Loucy (cell line): Measurements from ENCODE around the gene KLHDC8A.

Source experiments
- H2AFZ ChIP-seq: fragments of 200-600 bp; sonication (generic); 2 replicates; pipeline ENCODE4 v1.6.0; 2016; ENCODE audit warnings: antibody characterized with exemption, mild to moderate bottlenecking, low read length, moderate library complexity
- H3F3A ChIP-seq: fragments of 200-600 bp; 2 replicates; pipeline ENCODE4 v1.6.0; 2016; ENCODE audit warnings: antibody characterized with exemption, low read depth, mild to moderate bottlenecking
- H3K27me3 ChIP-seq: fragments of 200-600 bp; sonication (generic); 2 replicates; pipeline ENCODE4 v1.6.1; 2014; ENCODE audit warnings: low read length, mild to moderate bottlenecking; ENCODE audit not compliant: insufficient read depth, poor library complexity, severe bottlenecking
- H3K36me3 ChIP-seq: fragments of 200-600 bp; sonication (generic); 2 replicates; pipeline ENCODE4 v1.6.1; 2016; ENCODE audit warnings: low read length; ENCODE audit not compliant: insufficient read depth
- H3K4me1 ChIP-seq: fragments of 200-600 bp; sonication (generic); 2 replicates; pipeline ENCODE4 v1.5.1; 2014; ENCODE audit warnings: low read length, mild to moderate bottlenecking; ENCODE audit not compliant: insufficient read depth, poor library complexity, severe bottlenecking
- H3K4me2 ChIP-seq: fragments of 200-600 bp; sonication (generic); 2 replicates; pipeline ENCODE4 v1.6.0; 2014; ENCODE audit warnings: antibody characterized with exemption, low read length, low read depth, mild to moderate bottlenecking; ENCODE audit not compliant: poor library complexity, severe bottlenecking
- H3K4me3 ChIP-seq: fragments of 200-600 bp; sonication (generic); 2 replicates; pipeline ENCODE4 v1.5.1; 2014; ENCODE audit warnings: low read length, mild to moderate bottlenecking, mixed read lengths; ENCODE audit not compliant: poor library complexity, severe bottlenecking
- H3K79me2 ChIP-seq: fragments of 200-600 bp; sonication (generic); 2 replicates; pipeline ENCODE4 v1.6.1; 2014; ENCODE audit warnings: low read length; ENCODE audit not compliant: insufficient read depth
- H3K9ac ChIP-seq: fragments of 200-600 bp; sonication (generic); 2 replicates; pipeline ENCODE4 v1.6.0; 2014; ENCODE audit warnings: mild to moderate bottlenecking, low read depth, low read length, moderate library complexity; ENCODE audit not compliant: poor library complexity, severe bottlenecking
- H3K9me2 ChIP-seq: fragments of 200-600 bp; sonication (generic); replicated peaks from 2 replicates; pipeline ENCODE4 v1.6.1; 2016; ENCODE audit warnings: low read depth, low read length, mixed read lengths
- H3K9me3 ChIP-seq: fragments of 200-600 bp; sonication (generic); 2 replicates; pipeline ENCODE4 v1.6.1; 2014; ENCODE audit warnings: mild to moderate bottlenecking, antibody characterized with exemption, low read length, low read depth; ENCODE audit not compliant: insufficient read depth
- H4K20me1 ChIP-seq: fragments of 200-600 bp; sonication (generic); 2 replicates; pipeline ENCODE4 v1.6.0; 2014; ENCODE audit warnings: antibody characterized with exemption, low read length, mild to moderate bottlenecking; ENCODE audit not compliant: insufficient read depth, poor library complexity, severe bottlenecking
- EZH2phosphoT487 ChIP-seq: fragments of 200-600 bp; IDR thresholded peaks from 2 replicates; pipeline ENCODE4 v1.6.1; 2018; ENCODE audit warnings: antibody characterized with exemption, mild to moderate bottlenecking, moderate library complexity, borderline replicate concordance
- TF ChIP-seq, protein P1 (sequence below): fragments of 200-600 bp; sonication (generic); conservative IDR thresholded peaks from 2 replicates; pipeline ENCODE4 v1.5.1; 2014; ENCODE audit warnings: mild to moderate bottlenecking, antibody characterized with exemption, low read length

Gene KLHDC8A

GRCh38 chr1:205316161-205316566 lies 40.6 kb downstream of the KLHDC8A start:
- H4K20me1 ChIP-seq: no peaks in the 10 kb centered on the region

DNA sequence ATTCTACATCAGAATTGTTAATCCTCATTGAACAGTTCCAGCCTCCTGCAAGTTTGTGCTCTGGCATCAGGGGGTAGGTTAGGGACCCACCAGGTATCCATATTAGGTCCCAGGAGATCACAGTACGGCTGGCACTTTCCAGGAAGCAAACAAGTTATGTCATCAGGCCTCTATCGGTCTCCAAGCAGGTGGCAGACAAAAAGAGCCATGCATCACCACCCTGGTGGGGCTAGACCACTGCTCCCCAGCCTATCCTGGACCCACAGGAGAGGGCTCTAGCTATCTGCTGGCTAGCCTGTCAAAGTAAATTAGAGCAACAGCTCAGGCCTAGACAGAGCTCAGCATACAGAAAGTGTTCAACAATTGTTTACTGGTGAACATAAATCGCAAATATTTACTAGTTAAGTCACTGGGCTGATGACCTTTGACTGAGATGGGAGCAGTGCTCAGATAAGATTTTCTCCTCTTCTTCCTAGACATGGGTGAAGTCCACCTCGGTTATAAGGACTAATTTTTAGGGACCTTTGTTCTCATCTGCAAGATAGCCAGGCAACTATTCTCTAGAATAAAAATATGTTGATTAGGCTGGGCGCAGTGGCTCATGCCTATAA lies 41.6 kb downstream of the KLHDC8A start:
- Histone ChIP-seq H3F3A (no peaks in the 10 kb centered on the region), H3K9ac (no peak overlapping the region), H3K9me2 (no peaks in the 10 kb centered on the region), H3K4me1 (peaks cover 15% of the 10 kb centered on the region), H3K36me3 (no peaks in the 10 kb centered on the region), H2AFZ (no peak overlapping the region), H3K79me2 (no peaks in the 10 kb centered on the region), H3K4me2 (no peak overlapping the region), H3K9me3 (no peaks in the 10 kb centered on the region), H4K20me1 (no peaks in the 10 kb centered on the region), H3K27me3 (no peaks in the 10 kb centered on the region), H3K4me3 (no peak overlapping the region)
- TF ChIP-seq, protein P1, sequence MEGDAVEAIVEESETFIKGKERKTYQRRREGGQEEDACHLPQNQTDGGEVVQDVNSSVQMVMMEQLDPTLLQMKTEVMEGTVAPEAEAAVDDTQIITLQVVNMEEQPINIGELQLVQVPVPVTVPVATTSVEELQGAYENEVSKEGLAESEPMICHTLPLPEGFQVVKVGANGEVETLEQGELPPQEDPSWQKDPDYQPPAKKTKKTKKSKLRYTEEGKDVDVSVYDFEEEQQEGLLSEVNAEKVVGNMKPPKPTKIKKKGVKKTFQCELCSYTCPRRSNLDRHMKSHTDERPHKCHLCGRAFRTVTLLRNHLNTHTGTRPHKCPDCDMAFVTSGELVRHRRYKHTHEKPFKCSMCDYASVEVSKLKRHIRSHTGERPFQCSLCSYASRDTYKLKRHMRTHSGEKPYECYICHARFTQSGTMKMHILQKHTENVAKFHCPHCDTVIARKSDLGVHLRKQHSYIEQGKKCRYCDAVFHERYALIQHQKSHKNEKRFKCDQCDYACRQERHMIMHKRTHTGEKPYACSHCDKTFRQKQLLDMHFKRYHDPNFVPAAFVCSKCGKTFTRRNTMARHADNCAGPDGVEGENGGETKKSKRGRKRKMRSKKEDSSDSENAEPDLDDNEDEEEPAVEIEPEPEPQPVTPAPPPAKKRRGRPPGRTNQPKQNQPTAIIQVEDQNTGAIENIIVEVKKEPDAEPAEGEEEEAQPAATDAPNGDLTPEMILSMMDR: no peak
- TF ChIP-seq EZH2phosphoT487: no peak

More at GRCh38 chr1:205316161-205316566, 40.6 kb downstream of the KLHDC8A start:
- Histone ChIP-seq H3K4me1 (peaks cover 20% of the 10 kb centered on the region), H3K9me3 (no peaks in the 10 kb centered on the region), H3K4me3 (no peak overlapping the region), H3F3A (no peaks in the 10 kb centered on the region), H3K36me3 (no peaks in the 10 kb centered on the region), H3K27me3 (no peaks in the 10 kb centered on the region), H3K9ac (no peak overlapping the region), H3K9me2 (no peaks in the 10 kb centered on the region), H3K4me2 (peak overlapping the region; percentile 16), H3K79me2 (no peaks in the 10 kb centered on the region), H2AFZ (no peak overlapping the region)
- TF ChIP-seq, protein P1: no peak
- no peak for TF ChIP-seq EZH2phosphoT487

- H3K79me2 ChIP-seq: no peaks in the 10 kb centered on the region
- no peak overlapping the region for H3K9ac ChIP-seq
- no peak for TF ChIP-seq EZH2phosphoT487
- TF ChIP-seq, protein P1: no peak
- no peaks in the 10 kb centered on the region for H3F3A ChIP-seq
- H3K36me3 ChIP-seq: no peaks in the 10 kb centered on the region
- H2AFZ ChIP-seq: peak overlapping the region; percentile 14; the same call in 1 of the 2 replicates
- peaks cover 15% of the 10 kb centered on the region for H3K4me1 ChIP-seq
- peak overlapping the region; percentile 6 for H3K4me3 ChIP-seq
- H3K9me2 ChIP-seq: no peaks in the 10 kb centered on the region
- H3K27me3 ChIP-seq: no peaks in the 10 kb centered on the region
- H3K9me3 ChIP-seq: no peaks in the 10 kb centered on the region
- no peaks in the 10 kb centered on the region for H4K20me1 ChIP-seq
- peak overlapping the region; percentile 43 for H3K4me2 ChIP-seq
These were observed 43.0 kb downstream of the KLHDC8A start for GRCh38 chr1:205313563-205314308.
